Trophoblast cell (in vitro differentiated cells and primary cell): ENCODE measurements around the gene INTS1.
"Not testable (repeated sequence)": the region's sequence is repeated elsewhere in the genome, so short reads cannot be mapped to it uniquely, and the experiment has no call there.

Experiments
- DNase-seq, 2 donors: peaks; one replicate each; pipeline ENCODE4 v3.0.0-alpha.2; 2016
- H2AFZ ChIP-seq: 2 replicates; pipeline ENCODE4 v1.6.1; 2013; ENCODE audit warnings: low read length, moderate library complexity, mild to moderate bottlenecking; ENCODE audit not compliant: insufficient read depth, poor library complexity
- H2AK5ac ChIP-seq: 2 replicates; pipeline ENCODE4 v1.6.1; 2013; ENCODE audit warnings: mild to moderate bottlenecking, low read length
- H2BK120ac ChIP-seq: 2 replicates; pipeline ENCODE4 v1.6.1; 2013; ENCODE audit warnings: low read length, mild to moderate bottlenecking, moderate library complexity; ENCODE audit not compliant: insufficient read depth, poor library complexity
- H2BK12ac ChIP-seq: 2 replicates; pipeline ENCODE4 v1.6.1; 2013; ENCODE audit warnings: mild to moderate bottlenecking, low read length, moderate library complexity
- H2BK5ac ChIP-seq: 2 replicates; pipeline ENCODE4 v1.6.1; 2013; ENCODE audit warnings: low read length, low read depth, moderate library complexity, mild to moderate bottlenecking; ENCODE audit not compliant: poor library complexity
- H3K14ac ChIP-seq: 2 replicates; pipeline ENCODE4 v1.6.1; 2013; ENCODE audit warnings: mild to moderate bottlenecking, low read length
- H3K18ac ChIP-seq: 2 replicates; pipeline ENCODE4 v1.6.1; 2013; ENCODE audit warnings: mild to moderate bottlenecking, low read length
- H3K23ac ChIP-seq: 2 replicates; pipeline ENCODE4 v1.6.1; 2013; ENCODE audit warnings: low read length
- H3K27ac ChIP-seq: 2 replicates; pipeline ENCODE4 v1.5.1; 2013; ENCODE audit warnings: low read depth, mild to moderate bottlenecking, inconsistent platforms, low read length, moderate library complexity
- H3K27me3 ChIP-seq: 2 replicates; pipeline ENCODE4 v1.6.1; 2013; ENCODE audit warnings: inconsistent platforms, mild to moderate bottlenecking, low read length, moderate library complexity; ENCODE audit not compliant: insufficient read depth
- H3K36me3 ChIP-seq, 2 experiments: 1 replicate in 1 of 2; 2 replicates in 1 of 2; pipeline ENCODE4 v1.6.1; 2013; ENCODE audit warnings: low read length in 2 of 2, mild to moderate bottlenecking in 2 of 2, moderate library complexity in 1 of 2; ENCODE audit not compliant: insufficient read depth in 2 of 2, control insufficient read depth in 1 of 2
- H3K4ac ChIP-seq: 2 replicates; pipeline ENCODE4 v1.6.1; 2013; ENCODE audit warnings: low read depth, mild to moderate bottlenecking, low read length, moderate library complexity
- H3K4me1 ChIP-seq, 2 experiments: 1 replicate in 1 of 2; 2 replicates in 1 of 2; pipeline ENCODE4 v1.6.1; 2013; ENCODE audit warnings: low read length in 2 of 2, mild to moderate bottlenecking in 2 of 2, moderate library complexity in 1 of 2; ENCODE audit not compliant: insufficient read depth in 2 of 2, control insufficient read depth in 1 of 2
- H3K4me2 ChIP-seq: 2 replicates; pipeline ENCODE4 v1.6.1; 2013; ENCODE audit warnings: inconsistent platforms, mild to moderate bottlenecking, low read length, moderate library complexity
- H3K4me3 ChIP-seq: 2 replicates; pipeline ENCODE4 v1.5.1; 2013; ENCODE audit warnings: mild to moderate bottlenecking, low read depth, low read length, inconsistent platforms
- H3K79me1 ChIP-seq: one replicate; pipeline ENCODE4 v1.6.1; 2013; ENCODE audit warnings: low read length
- H3K79me2 ChIP-seq: 2 replicates; pipeline ENCODE4 v1.6.1; 2013; ENCODE audit warnings: low read length, mild to moderate bottlenecking; ENCODE audit not compliant: control insufficient read depth, insufficient read depth, poor library complexity
- H3K9ac ChIP-seq: 2 replicates; pipeline ENCODE4 v1.6.1; 2013; ENCODE audit warnings: mild to moderate bottlenecking, low read length
- H3K9me3 ChIP-seq: 2 replicates; pipeline ENCODE4 v1.6.1; 2013; ENCODE audit warnings: low read depth, mild to moderate bottlenecking, control low read depth, inconsistent platforms, low read length; ENCODE audit not compliant: insufficient read depth
- H4K12ac ChIP-seq: 2 replicates; pipeline ENCODE4 v1.6.1; 2013; ENCODE audit warnings: low read depth, mild to moderate bottlenecking, low read length, moderate library complexity
- H4K8ac ChIP-seq: 2 replicates; pipeline ENCODE4 v1.6.1; 2013; ENCODE audit warnings: low read depth, mild to moderate bottlenecking, low read length, moderate library complexity
- H4K91ac ChIP-seq: one replicate; pipeline ENCODE4 v1.6.1; 2013; ENCODE audit warnings: low read depth, mild to moderate bottlenecking, low read length, moderate library complexity
- WGBS: extraction: QIAGEN DNeasy Blood & Tissue Kit; methylation state at CpG from one replicate; pipeline ENCODE4 v1.1.7; 2013; ENCODE audit warnings: missing lambda C conversion rate; ENCODE audit not compliant: insufficient read length, insufficient coverage; ENCODE audit errors: extremely low coverage; 5-methylcytosine and 5-hydroxymethylcytosine counted together

The INTS1 gene

GRCh38 chr7:1521456-1521855, 17.3 kb upstream of the INTS1 start:
- peak overlapping the region; percentile 21 for H2BK12ac ChIP-seq
- H3K4me2 ChIP-seq: no peak overlapping the region
- no peak overlapping the region for H2BK5ac ChIP-seq
- no peak overlapping the region for H2AK5ac ChIP-seq
- no peaks in the 10 kb centered on the region for H3K27me3 ChIP-seq
- H3K79me1 ChIP-seq: peaks cover 9% of the 10 kb centered on the region
- H3K18ac ChIP-seq: no peak overlapping the region
- no peak overlapping the region for H3K14ac ChIP-seq
- no peak overlapping the region for H3K27ac ChIP-seq
- H3K4ac ChIP-seq: no peak overlapping the region
- no peak overlapping the region for H4K8ac ChIP-seq
- no peak overlapping the region for H4K91ac ChIP-seq
- no peaks in the 10 kb centered on the region for H3K79me2 ChIP-seq
- H3K9me3 ChIP-seq: no peaks in the 10 kb centered on the region
- H3K9ac ChIP-seq: no peak overlapping the region
- no peaks in the 10 kb centered on the region for H3K36me3 ChIP-seq
- H3K23ac ChIP-seq: no peak overlapping the region
- no peak for DNase-seq
- no peak overlapping the region for H2AFZ ChIP-seq
- peaks cover 4 to 10% of the 10 kb centered on the region in 2 experiments for H3K4me1 ChIP-seq
- no peak overlapping the region for H4K12ac ChIP-seq
- WGBS: no CpG with 5 or more reads among the region's 11 CpGs
- no peak overlapping the region for H3K4me3 ChIP-seq
- peak overlapping the region; percentile 55 for H2BK120ac ChIP-seq

DNA sequence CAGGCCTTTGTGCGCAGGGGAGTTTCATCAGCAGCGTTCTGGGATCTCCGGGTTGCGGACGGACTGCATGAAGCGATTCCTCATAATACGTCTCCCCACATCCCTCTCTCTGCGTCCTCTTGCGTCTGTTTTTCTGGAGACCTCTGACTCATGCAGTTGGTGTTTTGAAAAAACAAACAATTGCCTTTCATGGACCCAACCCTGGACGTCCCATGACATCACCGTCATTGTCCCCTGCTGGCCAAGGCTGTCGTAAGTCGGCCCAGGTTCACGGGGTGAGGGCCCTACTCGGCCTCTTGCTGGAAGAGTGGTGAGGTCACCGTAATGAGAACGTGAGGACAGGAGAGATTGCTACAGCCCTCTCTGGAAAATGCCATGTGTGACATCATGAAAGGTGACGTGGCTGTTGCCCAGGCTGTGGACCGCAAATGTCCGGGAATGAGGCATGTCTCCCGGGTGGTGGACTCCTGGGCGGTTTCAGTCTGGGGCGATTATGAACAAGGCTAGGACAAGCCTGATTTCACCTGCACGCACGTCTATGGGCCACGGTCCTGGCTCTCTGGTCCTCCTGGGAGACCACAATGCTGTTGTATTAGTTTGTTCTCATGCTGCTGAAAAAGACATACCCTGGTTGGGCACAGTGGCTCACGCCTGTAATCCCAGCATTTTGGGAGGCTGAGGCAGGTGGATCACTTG, 16.5 kb upstream of the INTS1 start:
- H4K91ac ChIP-seq: peak overlapping the region; percentile 91
- no peak overlapping the region for H3K9ac ChIP-seq
- DNase-seq: peak; percentile 97 to 98
- H3K4me1 ChIP-seq: peaks cover 4 to 9% of the 10 kb centered on the region in 2 experiments
- peak overlapping the region; percentile 50 for H3K14ac ChIP-seq
- peak overlapping the region; percentile 2 for H4K12ac ChIP-seq
- no peak overlapping the region for H3K4me2 ChIP-seq
- H2BK120ac ChIP-seq: peak overlapping the region; percentile 3
- H3K23ac ChIP-seq: no peak overlapping the region
- no peak overlapping the region for H3K4ac ChIP-seq
- no peaks in the 10 kb centered on the region for H3K9me3 ChIP-seq
- no CpG with 5 or more reads among the region's 27 CpGs for WGBS
- no peaks in the 10 kb centered on the region for H3K79me2 ChIP-seq
- H3K4me3 ChIP-seq: no peak overlapping the region
- H3K27me3 ChIP-seq: no peaks in the 10 kb centered on the region
- peak overlapping the region; percentile 31 for H2AK5ac ChIP-seq
- H2AFZ ChIP-seq: peak overlapping the region; percentile 26
- no peaks in the 10 kb centered on the region for H3K36me3 ChIP-seq
- no peak overlapping the region for H3K18ac ChIP-seq
- H4K8ac ChIP-seq: no peak overlapping the region
- H3K27ac ChIP-seq: peak overlapping the region; percentile 2
- peak overlapping the region; percentile 48 for H2BK5ac ChIP-seq
- H2BK12ac ChIP-seq: peak overlapping the region; percentile 70
- H3K79me1 ChIP-seq: peaks cover 7% of the 10 kb centered on the region

DNA sequence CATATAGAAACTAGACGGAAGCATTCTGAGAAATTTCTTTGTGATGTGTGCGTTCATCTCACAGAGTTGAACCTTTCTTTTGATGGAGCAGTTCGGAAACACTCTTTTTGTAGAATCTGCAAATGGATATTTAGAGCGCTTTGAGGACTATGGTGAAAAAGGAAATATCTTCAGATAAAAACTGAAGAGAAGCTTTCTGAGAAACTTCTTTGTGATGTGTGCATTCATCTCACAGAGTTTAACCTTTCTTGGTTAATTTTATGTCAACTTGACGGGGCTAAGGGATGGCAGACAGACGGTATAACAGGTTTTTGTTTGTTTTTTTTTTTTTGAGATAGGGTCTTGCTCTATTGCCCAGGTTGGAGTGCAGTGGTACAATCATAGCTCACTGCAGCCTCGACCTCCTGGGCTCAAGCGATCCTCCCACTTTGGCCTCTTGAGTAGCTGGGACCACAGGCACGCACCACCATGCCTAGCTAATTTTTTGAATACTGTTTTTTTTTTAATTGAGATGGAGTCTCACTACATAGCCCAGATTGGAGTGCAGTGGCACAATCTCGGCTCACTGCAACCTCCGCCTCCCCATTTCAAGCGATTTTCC, 15.2 kb upstream of the INTS1 start:
- H3K23ac ChIP-seq, H4K8ac ChIP-seq, H3K4ac ChIP-seq, DNase-seq, H3K79me2 ChIP-seq, H3K9me3 ChIP-seq, H3K18ac ChIP-seq, H4K12ac ChIP-seq, H2BK12ac ChIP-seq, H4K91ac ChIP-seq, H3K4me1 ChIP-seq, H3K27me3 ChIP-seq, H3K14ac ChIP-seq, H3K79me1 ChIP-seq, H3K4me2 ChIP-seq, H2BK5ac ChIP-seq, H3K27ac ChIP-seq, H3K9ac ChIP-seq, H2BK120ac ChIP-seq, H2AK5ac ChIP-seq, H2AFZ ChIP-seq, H3K36me3 ChIP-seq, H3K4me3 ChIP-seq: not testable (repeated sequence)
- no CpG with 5 or more reads among the region's 12 CpGs for WGBS

- no peak overlapping the region for H2AK5ac ChIP-seq
- no peaks in the 10 kb centered on the region for H3K79me2 ChIP-seq
- H3K4me3 ChIP-seq: no peak overlapping the region
- peak overlapping the region; percentile 50 for H2BK12ac ChIP-seq
- no peaks in the 10 kb centered on the region for H3K36me3 ChIP-seq
- H3K9me3 ChIP-seq: no peaks in the 10 kb centered on the region
- no peak overlapping the region for H2BK5ac ChIP-seq
- peaks cover 4 to 9% of the 10 kb centered on the region in 2 experiments for H3K4me1 ChIP-seq
- no CpG with 5 or more reads among the region's 18 CpGs for WGBS
- no peak overlapping the region for H3K4ac ChIP-seq
- no peak overlapping the region for H4K12ac ChIP-seq
- H3K27me3 ChIP-seq: no peaks in the 10 kb centered on the region
- no peak overlapping the region for H3K4me2 ChIP-seq
- peak; percentile 48 to 68 for DNase-seq
- H3K9ac ChIP-seq: no peak overlapping the region
- peak overlapping the region; percentile 2 for H4K91ac ChIP-seq
- no peak overlapping the region for H3K23ac ChIP-seq
- H3K79me1 ChIP-seq: peaks cover 7% of the 10 kb centered on the region
- H2AFZ ChIP-seq: no peak overlapping the region
- no peak overlapping the region for H3K18ac ChIP-seq
- H3K27ac ChIP-seq: peak overlapping the region; percentile 53
- H3K14ac ChIP-seq: no peak overlapping the region
- H4K8ac ChIP-seq: no peak overlapping the region
- H2BK120ac ChIP-seq: no peak overlapping the region
Observed at GRCh38 chr7:1516586-1517251, 12.5 kb upstream of the INTS1 start.
